Measurements from ENCODE around the gene NAV1.
"Not testable (repeated sequence)": the region's sequence is repeated elsewhere in the genome, so short reads cannot be mapped to it uniquely, and the experiment has no call there.

NAV1 gene

GRCh38 chr1:201537891-201538611, 876 bp upstream of the NAV1 start:
- H3K36me3 ChIP-seq (ENCODE audit: insufficient read depth, low read length): no peaks in the 10 kb centered on the region
- peaks cover 64% of the 10 kb centered on the region for H3K4me1 ChIP-seq (ENCODE audit: control insufficient read depth, insufficient read depth, low read length, unreplicated experiment)
- peaks cover 43% of the 10 kb centered on the region for H3K79me2 ChIP-seq (ENCODE audit: control insufficient read depth, insufficient read depth, low read length, unreplicated experiment)
- H2AFZ ChIP-seq (ENCODE audit: low read length, unreplicated experiment): peak overlapping the region; percentile 70
- H3K27ac ChIP-seq (ENCODE audit: low read depth, low read length): peak overlapping the region; percentile 95
- no peaks in the 10 kb centered on the region for H3K27me3 ChIP-seq (ENCODE audit: insufficient read depth, low read length)
- peak overlapping the region; percentile 92 for H3K4me3 ChIP-seq (ENCODE audit: low read depth, low read length)

GRCh38 chr1:201539561-201540431, 869 bp downstream of the NAV1 start:
- Histone ChIP-seq H3K4me3 (ENCODE audit: low read depth, low read length) (peak overlapping the region; percentile 92), H3K79me2 (ENCODE audit: control insufficient read depth, insufficient read depth, low read length, unreplicated experiment) (peaks cover 60% of the 10 kb centered on the region), H3K27ac (ENCODE audit: low read depth, low read length) (peak overlapping the region; percentile 95), H3K27me3 (ENCODE audit: insufficient read depth, low read length) (no peaks in the 10 kb centered on the region), H3K4me1 (ENCODE audit: control insufficient read depth, insufficient read depth, low read length, unreplicated experiment) (peaks cover 76% of the 10 kb centered on the region), H2AFZ (ENCODE audit: low read length, unreplicated experiment) (peak overlapping the region; percentile 65), H3K36me3 (ENCODE audit: insufficient read depth, low read length) (no peaks in the 10 kb centered on the region)

- no peaks in the 10 kb centered on the region for H3K27me3 ChIP-seq (ENCODE audit: insufficient read depth, low read length)
- peak overlapping the region; percentile 92 for H3K4me3 ChIP-seq (ENCODE audit: low read depth, low read length)
- peak overlapping the region; percentile 95 for H3K27ac ChIP-seq (ENCODE audit: low read depth, low read length)
- H3K79me2 ChIP-seq (ENCODE audit: control insufficient read depth, insufficient read depth, low read length, unreplicated experiment): peaks cover 73% of the 10 kb centered on the region
- H2AFZ ChIP-seq (ENCODE audit: low read length, unreplicated experiment): no peak overlapping the region
- no peaks in the 10 kb centered on the region for H3K36me3 ChIP-seq (ENCODE audit: insufficient read depth, low read length)
- H3K4me1 ChIP-seq (ENCODE audit: control insufficient read depth, insufficient read depth, low read length, unreplicated experiment): peaks cover 66% of the 10 kb centered on the region
Measured at GRCh38 chr1:201540846-201541735, 2.2 kb downstream of the NAV1 start.

GRCh38 chr1:201542309-201543035, 3.5 kb downstream of the NAV1 start:
- peaks cover 84% of the 10 kb centered on the region for H3K79me2 ChIP-seq (ENCODE audit: control insufficient read depth, insufficient read depth, low read length, unreplicated experiment)

GRCh38 chr1:201543871-201544642, 5.1 kb downstream of the NAV1 start:
- Histone ChIP-seq H2AFZ (ENCODE audit: low read length, unreplicated experiment) (peak overlapping the region; percentile 4), H3K27me3 (ENCODE audit: insufficient read depth, low read length) (no peaks in the 10 kb centered on the region), H3K4me3 (ENCODE audit: low read depth, low read length) (peak overlapping the region; percentile 92), H3K27ac (ENCODE audit: low read depth, low read length) (peak overlapping the region; percentile 95), H3K79me2 (ENCODE audit: control insufficient read depth, insufficient read depth, low read length, unreplicated experiment) (peaks cover 94% of the 10 kb centered on the region), H3K4me1 (ENCODE audit: control insufficient read depth, insufficient read depth, low read length, unreplicated experiment) (peaks cover 43% of the 10 kb centered on the region), H3K36me3 (ENCODE audit: insufficient read depth, low read length) (no peaks in the 10 kb centered on the region)

More at GRCh38 chr1:201542309-201543035, 3.5 kb downstream of the NAV1 start:
- Histone ChIP-seq H3K27me3 (ENCODE audit: insufficient read depth, low read length) (no peaks in the 10 kb centered on the region), H3K4me3 (ENCODE audit: low read depth, low read length) (peak overlapping the region; percentile 92), H2AFZ (ENCODE audit: low read length, unreplicated experiment) (peak overlapping the region; percentile 20), H3K27ac (ENCODE audit: low read depth, low read length) (peak overlapping the region; percentile 95), H3K4me1 (ENCODE audit: control insufficient read depth, insufficient read depth, low read length, unreplicated experiment) (peaks cover 54% of the 10 kb centered on the region), H3K36me3 (ENCODE audit: insufficient read depth, low read length) (no peaks in the 10 kb centered on the region)

GRCh38 chr1:201544710-201545109, 5.8 kb downstream of the NAV1 start:
- H3K36me3 ChIP-seq (ENCODE audit: insufficient read depth, low read length): no peaks in the 10 kb centered on the region
- 0 out of 2 replicates have a peak overlapping the region, but pooled peaks have one; percentile 95 for H3K27ac ChIP-seq (ENCODE audit: low read depth, low read length)
- H3K4me1 ChIP-seq (ENCODE audit: control insufficient read depth, insufficient read depth, low read length, unreplicated experiment): peaks cover 43% of the 10 kb centered on the region
- no peaks in the 10 kb centered on the region for H3K27me3 ChIP-seq (ENCODE audit: insufficient read depth, low read length)
- no peak overlapping the region for H3K4me3 ChIP-seq (ENCODE audit: low read depth, low read length)
- H3K79me2 ChIP-seq (ENCODE audit: control insufficient read depth, insufficient read depth, low read length, unreplicated experiment): peaks cover 93% of the 10 kb centered on the region
- H2AFZ ChIP-seq (ENCODE audit: low read length, unreplicated experiment): no peak overlapping the region

- no peaks in the 10 kb centered on the region for H3K36me3 ChIP-seq (ENCODE audit: insufficient read depth, low read length)
- H3K4me3 ChIP-seq (ENCODE audit: low read depth, low read length): no peak overlapping the region
- H2AFZ ChIP-seq (ENCODE audit: low read length, unreplicated experiment): no peak overlapping the region
- peaks cover 86% of the 10 kb centered on the region for H3K79me2 ChIP-seq (ENCODE audit: control insufficient read depth, insufficient read depth, low read length, unreplicated experiment)
- H3K4me1 ChIP-seq (ENCODE audit: control insufficient read depth, insufficient read depth, low read length, unreplicated experiment): peaks cover 43% of the 10 kb centered on the region
- H3K27ac ChIP-seq (ENCODE audit: low read depth, low read length): no peak overlapping the region
- H3K27me3 ChIP-seq (ENCODE audit: insufficient read depth, low read length): no peaks in the 10 kb centered on the region
Measured at GRCh38 chr1:201545851-201546492, 7.0 kb downstream of the NAV1 start.

GRCh38 chr1:201549522-201549921, 10.6 kb downstream of the NAV1 start:
- not testable (repeated sequence) for H3K27ac ChIP-seq (ENCODE audit: low read depth, low read length); H3K36me3 ChIP-seq (ENCODE audit: insufficient read depth, low read length); H3K27me3 ChIP-seq (ENCODE audit: insufficient read depth, low read length); H3K4me3 ChIP-seq (ENCODE audit: low read depth, low read length); H2AFZ ChIP-seq (ENCODE audit: low read length, unreplicated experiment)
- H3K79me2 ChIP-seq (ENCODE audit: control insufficient read depth, insufficient read depth, low read length, unreplicated experiment): peaks cover 87% of the 10 kb centered on the region
- peaks cover 42% of the 10 kb centered on the region for H3K4me1 ChIP-seq (ENCODE audit: control insufficient read depth, insufficient read depth, low read length, unreplicated experiment)

GRCh38 chr1:201551096-201551495, 12.2 kb downstream of the NAV1 start:
- peaks cover 86% of the 10 kb centered on the region for H3K79me2 ChIP-seq (ENCODE audit: control insufficient read depth, insufficient read depth, low read length, unreplicated experiment)
- peaks cover 53% of the 10 kb centered on the region for H3K4me1 ChIP-seq (ENCODE audit: control insufficient read depth, insufficient read depth, low read length, unreplicated experiment)
- H2AFZ ChIP-seq (ENCODE audit: low read length, unreplicated experiment): no peak overlapping the region
- H3K27me3 ChIP-seq (ENCODE audit: insufficient read depth, low read length): no peaks in the 10 kb centered on the region
- no peak overlapping the region for H3K4me3 ChIP-seq (ENCODE audit: low read depth, low read length)
- peak overlapping the region; percentile 86 for H3K27ac ChIP-seq (ENCODE audit: low read depth, low read length)
- H3K36me3 ChIP-seq (ENCODE audit: insufficient read depth, low read length): no peaks in the 10 kb centered on the region

Measured in ACC112 (cell line).